ENCODE results near the gene MUCL3.

Gene MUCL3

GRCh38 chr6:30940361-30940986 lies at the start of gene MUCL3:
MUCL3 (plus strand) TSS chr6:30940973; CDS start chr6:30941000, 27 bp downstream.
- no peak for DNase-seq (ENCODE audit: low spot score)
- no peak for TF ChIP-seq CTCF (IDR thresholded peaks at IDR 0.05; ENCODE audit: extremely low read depth, missing control alignments)

DNA sequence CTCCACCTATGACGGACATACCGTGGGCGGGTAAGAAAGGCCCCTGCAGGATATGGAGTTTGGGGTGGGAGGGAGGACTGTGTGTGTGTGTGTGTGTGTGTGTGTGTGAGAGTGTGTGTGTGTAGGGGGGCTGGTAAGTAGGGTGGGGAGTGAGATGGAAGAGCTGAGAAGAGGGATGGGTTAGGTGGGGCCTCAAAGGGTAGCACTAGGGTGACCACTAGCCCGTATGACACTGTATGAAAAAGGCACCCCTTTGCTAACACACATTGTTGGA lies 49.4 kb upstream of the MUCL3 start:
- TF ChIP-seq CTCF (IDR thresholded peaks at IDR 0.05; ENCODE audit: extremely low read depth, missing control alignments): no peak
- DNase-seq (ENCODE audit: low spot score): no peak

DNA sequence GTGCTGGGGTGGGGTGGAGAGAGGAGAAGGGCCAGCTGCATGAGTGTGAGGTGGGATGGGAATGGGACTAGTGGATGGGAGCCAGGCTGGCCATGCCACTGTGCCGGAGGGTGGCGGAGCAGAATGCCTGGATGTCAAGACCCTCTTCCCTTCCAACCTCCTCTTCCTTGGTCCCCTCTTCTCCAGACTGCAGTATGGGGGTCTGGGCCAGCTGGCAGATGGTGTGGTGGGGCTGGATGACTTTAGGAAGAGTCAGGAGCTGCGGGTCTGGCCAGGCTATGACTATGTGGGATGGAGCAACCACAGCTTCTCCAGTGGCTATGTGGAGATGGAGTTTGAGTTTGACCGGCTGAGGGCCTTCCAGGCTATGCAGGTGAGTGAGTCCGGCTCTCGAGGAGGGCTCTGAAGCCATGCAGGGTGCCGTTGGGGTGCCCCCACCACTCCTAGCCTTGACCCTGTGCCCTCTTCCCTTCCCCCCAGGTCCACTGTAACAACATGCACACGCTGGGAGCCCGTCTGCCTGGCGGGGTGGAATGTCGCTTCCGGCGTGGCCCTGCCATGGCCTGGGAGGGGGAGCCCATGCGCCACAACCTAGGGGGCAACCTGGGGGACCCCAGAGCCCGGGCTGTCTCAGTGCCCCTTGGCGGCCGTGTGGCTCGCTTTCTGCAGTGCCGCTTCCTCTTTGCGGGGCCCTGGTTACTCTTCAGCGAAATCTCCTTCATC lies 48.8 kb upstream of the MUCL3 start:
- no peak for TF ChIP-seq CTCF (IDR thresholded peaks at IDR 0.05; ENCODE audit: extremely low read depth, missing control alignments)
- DNase-seq (ENCODE audit: low spot score): no peak

GRCh38 chr6:30893001-30893591 lies 47.7 kb upstream of the MUCL3 start:
- no peak for DNase-seq (ENCODE audit: low spot score)
- TF ChIP-seq CTCF (IDR thresholded peaks at IDR 0.05; ENCODE audit: extremely low read depth, missing control alignments): no peak

- no peak for DNase-seq (ENCODE audit: low spot score)
- no peak for TF ChIP-seq CTCF (IDR thresholded peaks at IDR 0.05; ENCODE audit: extremely low read depth, missing control alignments)
These were observed 47.1 kb upstream of the MUCL3 start for GRCh38 chr6:30893666-30894065.

GRCh38 chr6:30894381-30894780 lies 46.4 kb upstream of the MUCL3 start:
- peak; percentile 8 for DNase-seq (ENCODE audit: low spot score)
- no peak for TF ChIP-seq CTCF (IDR thresholded peaks at IDR 0.05; ENCODE audit: extremely low read depth, missing control alignments)

- no peak for DNase-seq (ENCODE audit: low spot score)
- no peak for TF ChIP-seq CTCF (IDR thresholded peaks at IDR 0.05; ENCODE audit: extremely low read depth, missing control alignments)
These were observed 45.8 kb upstream of the MUCL3 start for GRCh38 chr6:30894935-30895334.

Data from GM20000 (cell line).